HG03558 (cell line): ENCODE results near the gene PSORS1C1.

Experiments used
- ATAC-seq: cut with Tn5 transposase; IDR thresholded peaks from one replicate; pipeline ENCODE4 v1.9.1; 2021; ENCODE audit warnings: moderate number of reproducible peaks; ENCODE audit not compliant: unreplicated experiment; ENCODE audit errors: extremely low read depth

Gene PSORS1C1

GRCh38 chr6:31125162-31125561, 10.6 kb downstream of the PSORS1C1 start:
- ATAC-seq = no peak

GRCh38 chr6:31125586-31126363, 11.2 kb downstream of the PSORS1C1 start:
- no peak for ATAC-seq

- ATAC-seq = no peak
Observed at GRCh38 chr6:31126396-31127175, 12.0 kb downstream of the PSORS1C1 start.

GRCh38 chr6:31128093-31128676, 13.6 kb downstream of the PSORS1C1 start:
- ATAC-seq = no peak

GRCh38 chr6:31129130-31129529, 14.5 kb downstream of the PSORS1C1 start:
- no peak for ATAC-seq

GRCh38 chr6:31130751-31131150, 16.2 kb downstream of the PSORS1C1 start:
- ATAC-seq = no peak

- ATAC-seq = no peak
Observed at GRCh38 chr6:31131595-31131994, 17.0 kb downstream of the PSORS1C1 start.

GRCh38 chr6:31132806-31133205, 18.2 kb downstream of the PSORS1C1 start:
- no peak for ATAC-seq

- no peak for ATAC-seq
Observed at GRCh38 chr6:31135710-31136109, 21.1 kb downstream of the PSORS1C1 start.

GRCh38 chr6:31138982-31139381, 24.4 kb downstream of the PSORS1C1 start, which contains the start of gene PSORS1C2:
TSS of gene PSORS1C2 (minus strand) at chr6:31139066. CDS start at chr6:31139026, 40 bp downstream.
- no peak for ATAC-seq

GRCh38 chr6:31139599-31139998, 25.0 kb downstream of the PSORS1C1 start:
- ATAC-seq = no peak

- ATAC-seq = no peak
Observed at GRCh38 chr6:31140643-31141042, 26.0 kb downstream of the PSORS1C1 start.

- ATAC-seq = no peak
Observed at GRCh38 chr6:31142361-31142761, 27.8 kb downstream of the PSORS1C1 start.

- ATAC-seq = no peak
Observed at GRCh38 chr6:31143148-31143547, 28.5 kb downstream of the PSORS1C1 start.

- ATAC-seq = no peak
Observed at GRCh38 chr6:31144296-31144969, 29.8 kb downstream of the PSORS1C1 start.

GRCh38 chr6:31144970-31145340, 30.4 kb downstream of the PSORS1C1 start:
- no peak for ATAC-seq

- no peak for ATAC-seq
Observed at GRCh38 chr6:31145386-31145785, 30.8 kb downstream of the PSORS1C1 start.

- no peak for ATAC-seq
Observed at GRCh38 chr6:31149827-31150447, 35.3 kb downstream of the PSORS1C1 start.

GRCh38 chr6:31152781-31153180, 38.2 kb downstream of the PSORS1C1 start:
- ATAC-seq = no peak

- no peak for ATAC-seq
Observed at GRCh38 chr6:31154436-31154835, 39.8 kb downstream of the PSORS1C1 start.
